Ammon's horn (tissue), 1 donor: ENCODE measurements around the gene SAMD4B.
"Not testable (repeated sequence)": the region's sequence is repeated elsewhere in the genome, so short reads cannot be mapped to it uniquely, and the experiment has no call there.

Experiments
- DNase-seq: peaks from one replicate; pipeline ENCODE4 v3.0.0-alpha.2; 2016; ENCODE audit warnings: low spot score

Gene SAMD4B

DNA sequence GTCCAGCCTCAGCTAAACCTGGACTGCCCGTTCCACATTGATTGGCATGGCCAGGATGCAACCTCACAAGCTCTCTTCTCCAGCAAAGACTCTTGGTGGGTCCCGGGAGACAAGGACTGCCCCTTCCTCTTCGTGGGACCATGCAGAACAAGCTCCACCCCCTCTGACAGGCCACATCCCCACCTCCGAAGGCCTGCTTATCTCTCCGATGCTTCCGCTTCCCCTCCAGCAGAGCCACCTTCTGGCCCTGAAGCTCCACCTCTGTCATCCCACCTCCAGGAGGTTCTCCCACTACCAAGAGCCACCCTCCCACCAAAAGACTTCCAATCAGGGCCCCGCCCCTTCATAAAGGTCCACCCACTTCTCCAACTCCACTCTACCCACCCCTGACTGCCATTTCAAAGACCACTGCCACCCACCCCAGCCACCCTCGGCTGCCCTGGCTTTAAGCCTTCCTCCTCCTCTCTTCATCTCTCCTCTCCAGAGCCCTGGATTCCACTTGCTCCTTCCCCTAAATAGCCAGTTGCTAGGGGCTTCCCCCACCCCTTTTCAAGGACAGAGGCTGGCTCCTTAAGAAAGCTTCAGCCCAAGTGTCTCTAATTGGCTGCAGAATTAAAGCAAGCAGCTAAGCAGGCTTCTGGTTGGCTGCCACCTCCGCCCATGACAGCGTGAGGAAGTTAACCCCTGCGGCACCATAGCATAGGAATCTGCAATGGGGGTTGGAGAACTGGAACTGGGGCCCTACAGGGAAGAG, 31.5 kb upstream of the SAMD4B start:
- peak; percentile 73 for DNase-seq

DNA sequence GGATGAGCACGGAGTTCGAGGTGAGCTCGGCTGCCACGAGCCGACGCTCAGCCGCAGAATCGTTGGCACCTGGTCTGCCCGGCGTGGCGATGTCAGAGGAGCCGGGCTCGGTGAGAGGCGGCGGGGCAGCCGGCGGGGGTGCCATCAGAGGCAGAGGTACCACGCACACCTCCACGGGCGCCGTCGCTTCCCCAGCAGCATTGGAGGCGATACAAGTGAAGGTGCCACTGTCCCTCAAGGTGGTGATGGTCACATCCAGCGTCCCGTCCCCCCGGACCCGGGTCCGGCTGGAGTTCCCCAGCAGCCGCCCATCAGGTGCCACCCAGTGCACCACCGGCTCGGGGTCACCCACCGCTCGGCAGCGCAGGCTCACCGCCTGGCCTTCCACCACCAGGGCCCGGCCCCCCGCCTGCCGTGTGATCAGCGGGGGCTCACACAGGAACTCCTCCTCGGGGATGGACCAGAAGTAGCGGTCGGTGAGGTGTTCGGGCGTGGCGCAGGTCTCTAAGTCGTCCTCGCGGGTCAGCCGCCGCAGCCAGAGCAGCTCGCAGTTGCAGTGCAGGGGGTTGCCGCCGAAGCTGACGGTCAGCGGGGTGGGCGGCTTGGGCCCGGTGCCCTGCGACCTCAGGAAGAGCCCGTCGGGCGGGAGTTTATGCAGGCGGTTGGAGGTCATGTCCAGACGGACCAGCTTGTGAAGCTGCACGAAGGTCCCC, 28.0 kb upstream of the SAMD4B start:
- no peak for DNase-seq

DNA sequence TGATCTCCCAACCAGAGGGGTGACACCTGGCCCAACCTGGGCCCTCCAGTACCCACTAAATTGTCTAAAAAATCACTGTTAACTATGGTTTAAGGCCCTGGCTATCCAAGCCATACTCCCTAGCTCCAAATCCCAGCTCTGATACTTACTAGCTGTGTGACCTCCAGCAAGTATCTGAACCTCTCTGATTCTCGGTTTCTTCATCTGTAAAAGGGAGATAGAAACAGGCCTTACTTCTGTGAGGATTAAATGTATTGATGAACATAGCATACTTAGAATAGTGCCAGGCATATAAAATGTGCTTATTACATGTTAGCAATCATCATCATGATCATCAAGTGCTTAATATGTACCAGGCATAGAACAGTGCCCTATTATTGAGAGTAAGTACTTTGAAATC, 26.3 kb upstream of the SAMD4B start:
- DNase-seq, result no peak

DNA sequence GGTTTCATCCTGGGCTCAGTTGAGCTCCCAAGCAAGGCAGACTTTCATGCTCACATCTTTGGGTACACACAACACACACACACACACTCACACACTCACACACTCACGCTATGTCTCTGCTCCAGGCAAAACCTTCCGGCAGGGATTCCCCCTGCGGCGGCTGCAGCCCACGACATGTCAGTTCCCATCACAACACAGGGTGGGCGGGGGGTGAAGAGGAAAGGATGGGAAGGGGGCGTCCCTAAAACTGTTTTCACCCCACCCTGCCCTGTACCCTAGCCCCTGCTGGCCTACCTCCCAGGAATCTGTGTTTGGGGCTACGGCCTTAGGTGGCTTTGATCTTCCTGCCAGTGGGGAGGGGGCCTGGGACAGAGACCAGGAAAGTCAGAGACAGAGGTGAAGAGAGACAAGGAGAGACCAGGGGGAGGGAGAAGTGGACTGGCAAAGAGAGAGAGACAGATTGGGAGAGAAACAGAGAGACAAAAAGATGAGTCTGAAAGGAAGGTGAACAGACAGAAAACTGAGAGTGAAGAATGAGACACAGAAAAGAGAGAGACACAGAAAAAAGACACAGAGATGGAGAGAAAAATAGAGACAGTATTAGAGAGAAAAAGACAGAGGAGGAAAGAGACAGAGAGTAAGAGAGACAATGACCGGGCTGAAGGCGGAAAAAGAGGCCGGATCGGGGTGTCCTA, 25.4 kb upstream of the SAMD4B start:
- DNase-seq, result no peak

DNA sequence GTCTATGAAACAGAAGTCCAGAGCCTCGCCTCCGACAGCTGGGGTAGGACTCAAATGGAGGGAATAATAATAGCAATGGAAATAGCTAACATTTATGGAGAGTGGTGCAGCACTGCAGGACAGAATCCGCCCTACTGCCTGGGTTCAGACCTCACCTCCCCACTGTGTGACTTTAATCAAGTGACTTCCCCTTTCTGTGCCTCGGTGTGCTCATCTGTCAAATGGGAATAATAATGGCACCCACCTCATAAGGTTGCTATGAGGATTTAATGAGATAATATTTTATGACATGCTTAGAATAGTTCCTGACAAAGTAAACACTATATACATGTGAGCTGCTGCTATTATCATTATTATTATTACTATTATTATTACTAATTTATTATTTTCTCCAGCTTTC, 24.7 kb upstream of the SAMD4B start:
- DNase-seq, result no peak

DNA sequence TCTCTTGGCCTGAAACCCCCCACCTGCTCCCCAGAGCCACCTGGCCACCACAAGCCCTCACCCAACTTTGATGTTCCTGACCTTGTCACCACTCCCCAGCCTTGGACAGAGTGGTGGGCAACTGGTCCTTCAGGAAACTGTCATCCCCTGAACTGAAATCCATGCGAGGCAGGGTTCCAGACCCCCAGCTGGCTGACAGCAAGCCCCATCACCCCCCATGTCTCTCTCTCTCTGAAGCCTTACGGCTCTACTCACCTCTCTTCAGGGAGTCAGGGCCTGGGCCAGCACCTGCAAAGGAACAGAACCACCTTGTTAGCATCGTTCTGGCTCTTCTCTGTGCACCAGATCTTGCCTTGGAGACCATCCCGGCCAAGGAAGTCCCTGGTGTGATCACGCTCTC, 24.1 kb upstream of the SAMD4B start:
- DNase-seq, result no peak

DNA sequence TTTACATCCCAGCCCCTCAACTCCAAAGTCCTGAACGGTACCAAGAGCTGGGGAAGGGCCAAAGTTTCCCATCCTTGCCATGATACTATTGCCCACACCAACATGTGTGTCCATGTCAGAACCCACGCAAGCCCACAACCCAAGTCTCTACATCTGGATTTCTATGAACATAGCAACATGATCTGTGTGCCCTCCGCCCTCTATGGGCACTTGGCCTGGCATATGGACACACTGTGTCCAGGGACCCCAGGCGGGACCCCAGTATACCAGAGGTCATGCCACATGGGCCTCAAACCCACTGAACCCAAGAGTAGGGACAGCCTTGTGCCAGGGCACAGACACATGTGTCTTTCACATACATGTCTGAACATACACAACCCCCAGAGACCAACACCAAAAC, 23.5 kb upstream of the SAMD4B start:
- DNase-seq, result no peak

DNA sequence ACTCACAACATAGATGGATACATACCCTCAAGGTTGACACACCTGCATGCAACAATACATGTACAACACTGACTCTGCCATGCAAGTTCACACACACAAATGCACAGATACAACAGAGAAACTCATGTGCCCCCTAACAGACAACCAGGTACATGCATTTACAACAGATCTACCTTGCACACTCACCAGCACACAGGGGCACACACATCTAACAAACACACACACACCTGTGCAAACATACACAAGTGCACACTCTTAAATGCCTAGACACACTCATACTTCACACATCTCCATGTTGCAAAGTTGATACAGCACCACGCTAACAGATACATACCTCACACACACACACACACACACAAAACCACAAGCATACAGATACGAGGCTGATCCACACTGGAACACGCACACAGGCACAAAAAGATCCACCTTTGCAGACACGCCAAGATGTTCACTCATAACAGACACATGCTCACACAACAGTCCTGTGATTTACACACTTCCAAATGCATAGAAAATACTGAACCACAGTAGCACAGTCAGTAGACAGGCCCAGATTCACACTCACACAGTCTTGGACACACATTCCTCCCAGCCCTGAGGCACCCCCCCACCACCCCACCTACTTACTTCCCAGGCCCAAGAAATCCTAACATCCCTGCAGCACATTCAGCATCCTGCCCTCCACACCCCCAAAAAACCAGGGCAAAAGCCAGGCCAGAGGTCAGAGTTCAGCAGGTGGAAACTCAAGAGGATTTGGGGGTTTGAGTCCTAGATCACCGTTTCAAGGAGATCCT, 22.9 kb upstream of the SAMD4B start:
- no peak for DNase-seq

DNA sequence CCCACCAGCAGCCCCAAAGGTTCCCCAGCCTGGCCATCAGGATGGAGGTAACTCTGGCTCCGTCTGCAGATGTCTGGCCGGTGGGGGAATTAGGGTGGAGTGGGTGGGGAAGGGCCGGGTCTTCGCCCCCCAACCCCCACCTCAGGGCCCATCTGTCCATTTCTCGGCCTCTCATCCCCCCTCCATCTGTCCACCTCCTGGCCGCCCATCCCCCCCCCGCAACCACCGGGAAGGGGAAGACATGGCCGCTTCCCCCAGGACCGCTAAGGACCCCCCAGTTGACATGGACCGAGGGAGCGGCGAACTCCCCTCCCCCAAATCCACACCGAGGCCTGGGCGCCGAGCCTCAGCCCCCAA, 22.4 kb upstream of the SAMD4B start:
- DNase-seq, result no peak

DNA sequence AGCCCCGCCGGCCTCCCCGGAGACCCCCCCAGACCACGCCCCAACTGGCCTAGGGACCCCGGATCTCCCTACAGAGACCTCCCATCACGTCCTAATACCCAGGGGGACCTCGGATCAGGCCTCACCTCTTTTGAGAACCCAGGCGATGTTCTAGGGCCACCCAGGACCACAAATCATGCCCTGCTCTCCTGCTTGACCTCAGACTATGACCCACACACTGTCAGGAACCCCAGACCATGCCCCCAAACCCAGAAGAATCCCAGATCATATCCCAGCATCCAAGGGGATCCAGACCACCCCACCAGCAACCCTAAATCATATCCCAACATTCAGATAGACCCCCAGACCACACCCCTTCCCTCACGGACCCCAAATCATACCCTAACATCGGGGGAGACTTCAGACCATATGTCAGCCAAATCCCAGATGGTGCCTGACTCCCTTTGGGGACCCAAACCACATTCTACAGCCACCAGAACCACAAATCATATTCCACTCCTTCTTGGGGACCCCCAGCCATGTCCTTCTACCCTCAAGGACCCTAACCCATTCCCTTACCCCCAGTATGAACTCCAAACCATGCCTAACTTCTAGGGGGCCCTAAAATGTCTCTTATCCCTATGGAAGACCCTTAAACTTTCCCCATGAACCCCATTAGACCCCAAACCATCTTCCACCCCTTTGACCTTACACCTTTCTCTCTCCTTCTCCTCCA, 20.9 kb upstream of the SAMD4B start:
- DNase-seq, result no peak

DNA sequence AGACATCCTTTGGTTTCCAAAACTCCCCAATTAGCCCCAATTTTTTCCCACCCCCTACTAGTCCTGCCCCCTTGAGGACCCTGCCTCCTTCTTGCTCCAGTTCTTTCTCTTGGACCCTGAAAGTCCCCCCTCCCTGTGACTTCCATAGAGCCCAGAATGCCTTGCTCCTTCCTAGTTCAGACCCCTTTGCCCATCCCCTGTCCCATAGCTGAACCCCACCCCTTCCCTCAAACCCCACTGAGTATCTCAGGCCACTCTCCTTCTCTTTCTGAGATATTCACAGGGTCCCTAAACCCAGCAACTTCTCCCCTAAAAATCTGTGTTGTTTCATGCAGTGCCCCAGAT, 20.4 kb upstream of the SAMD4B start:
- DNase-seq, result no peak

DNA sequence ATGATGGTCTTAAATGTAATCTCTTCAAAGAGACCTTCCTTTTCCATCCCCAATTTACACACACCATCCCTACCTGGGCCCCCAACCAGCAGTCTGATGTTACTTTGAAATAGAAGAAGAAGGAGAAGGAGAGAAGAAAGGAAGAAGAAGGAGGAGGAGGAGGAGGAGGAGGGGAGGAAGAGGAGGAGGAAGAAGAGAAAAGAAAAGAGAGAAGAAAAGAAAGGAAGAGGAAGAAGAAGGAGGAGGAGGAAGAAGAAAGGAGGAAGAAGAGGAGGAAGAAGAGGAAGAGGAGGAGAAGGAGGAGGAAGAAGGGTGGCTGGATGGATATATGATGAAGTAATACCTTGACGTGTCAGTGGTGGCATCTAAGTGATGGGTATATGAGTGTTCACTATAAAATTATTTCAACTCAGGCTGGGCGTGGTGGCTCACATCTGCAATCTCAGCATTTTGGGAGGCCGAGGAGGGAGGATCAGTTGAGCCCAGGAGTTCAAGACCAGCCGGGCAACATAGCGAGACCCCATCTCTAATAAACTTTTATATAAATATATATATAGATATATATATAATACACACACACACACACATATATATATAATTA, 17.9 kb upstream of the SAMD4B start:
- DNase-seq, result no peak

DNA sequence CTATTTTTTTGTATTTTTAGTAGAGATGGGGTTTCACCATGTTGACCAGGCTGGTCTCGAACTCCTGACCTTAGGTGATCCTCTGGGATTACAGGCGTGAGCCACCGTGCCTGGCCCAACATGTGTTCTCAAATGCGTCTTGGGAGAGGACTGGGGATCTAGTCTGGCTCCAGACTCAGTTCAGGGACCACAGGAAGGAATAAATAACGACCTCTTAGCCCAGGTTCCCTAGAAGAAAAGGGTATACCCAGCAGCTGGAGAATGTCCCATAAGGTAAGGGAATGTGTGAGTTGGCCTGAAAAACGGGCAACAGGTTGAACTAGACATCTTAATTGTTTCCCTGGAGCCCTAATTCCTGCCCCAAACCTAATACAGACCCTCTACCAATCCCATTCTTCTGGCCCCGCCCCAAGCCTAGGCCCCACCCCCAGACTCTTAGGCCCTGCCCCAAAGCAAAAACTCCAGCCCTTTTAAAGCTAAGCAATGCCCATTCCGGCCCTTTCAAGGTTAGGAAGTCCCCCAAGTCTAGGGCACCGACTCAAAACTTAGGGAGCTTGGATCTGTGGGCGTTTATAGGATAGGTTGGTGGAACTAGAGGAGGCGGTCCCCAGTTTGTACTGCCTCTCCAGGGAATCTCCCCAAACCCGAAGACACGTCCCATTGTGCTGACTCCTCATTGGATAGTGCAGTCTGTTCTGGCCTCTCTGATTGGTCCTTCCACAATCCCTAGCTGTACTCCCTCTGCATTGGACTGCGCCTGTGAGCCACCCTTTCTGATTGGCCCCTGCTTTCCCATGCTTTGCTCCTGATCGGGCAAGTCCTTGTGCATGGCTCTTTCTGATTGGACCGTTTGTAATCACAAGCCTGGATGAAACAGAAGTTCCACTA, 16.2 kb upstream of the SAMD4B start:
- DNase-seq, result no peak

DNA sequence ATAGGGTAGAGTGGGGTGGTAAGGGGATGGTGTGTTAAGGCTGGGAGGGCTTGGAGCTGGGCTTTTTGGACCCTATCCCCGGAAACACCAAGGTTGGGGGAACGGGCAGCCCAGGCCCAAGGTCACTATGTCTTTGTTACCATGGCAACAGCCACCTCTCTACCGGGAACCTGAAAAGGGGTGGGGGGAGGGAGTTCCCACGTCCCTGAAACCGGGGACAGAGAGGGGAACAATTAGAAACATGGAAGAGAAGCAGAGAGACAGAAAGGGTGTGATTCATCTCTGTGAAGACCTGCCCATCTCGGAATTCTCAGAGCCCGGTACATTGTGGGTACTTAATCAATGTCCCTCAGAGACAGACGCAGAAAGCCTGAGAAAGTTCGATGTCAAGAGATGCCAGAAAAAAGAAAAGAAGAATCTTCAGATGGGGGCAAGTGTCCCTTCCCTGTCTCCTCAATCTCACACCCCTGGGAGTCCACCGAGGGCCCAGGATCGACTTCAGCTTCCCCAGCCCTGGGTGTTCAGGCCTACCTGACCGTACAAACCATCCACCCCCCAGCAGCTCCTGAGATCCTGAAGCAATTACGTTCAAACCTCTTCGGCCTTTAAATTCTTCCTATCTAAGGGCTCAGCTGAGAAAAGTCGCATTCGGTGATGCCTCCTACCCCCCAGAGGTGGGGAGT, 14.7 kb upstream of the SAMD4B start:
- DNase-seq, result no peak

DNA sequence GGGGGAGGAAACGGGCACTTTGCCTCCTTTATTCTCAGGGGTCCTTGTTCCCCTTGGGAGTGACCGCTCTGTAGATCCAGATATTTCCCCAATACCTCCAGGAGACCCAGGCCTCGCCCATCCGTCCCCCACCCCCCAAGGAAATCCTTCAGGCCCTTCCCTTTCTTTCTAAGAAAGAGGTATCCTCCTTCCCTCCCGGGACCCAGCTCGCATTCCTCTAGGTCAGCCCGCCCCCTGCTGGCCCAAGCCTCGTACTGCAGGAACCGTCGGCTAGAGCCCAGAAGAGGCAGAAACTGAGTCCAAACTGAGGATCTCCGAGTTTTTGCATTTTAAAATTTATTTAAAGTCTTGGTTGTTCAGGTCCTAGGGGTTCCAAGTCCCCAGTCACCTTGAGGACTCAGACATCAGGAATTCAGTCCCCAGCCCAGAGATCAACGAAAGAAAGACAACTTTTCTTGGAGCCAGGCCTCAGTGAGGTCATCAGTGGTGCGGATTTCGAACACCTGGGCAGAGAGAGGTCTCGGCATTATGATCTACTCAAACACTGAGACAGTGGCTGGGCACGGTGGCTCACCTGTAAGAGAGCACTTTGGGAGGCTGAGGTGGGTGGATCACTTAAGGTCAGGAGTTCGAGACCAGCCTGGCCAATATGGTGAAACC, 14.0 kb upstream of the SAMD4B start:
- DNase-seq, result peak; percentile 85

DNA sequence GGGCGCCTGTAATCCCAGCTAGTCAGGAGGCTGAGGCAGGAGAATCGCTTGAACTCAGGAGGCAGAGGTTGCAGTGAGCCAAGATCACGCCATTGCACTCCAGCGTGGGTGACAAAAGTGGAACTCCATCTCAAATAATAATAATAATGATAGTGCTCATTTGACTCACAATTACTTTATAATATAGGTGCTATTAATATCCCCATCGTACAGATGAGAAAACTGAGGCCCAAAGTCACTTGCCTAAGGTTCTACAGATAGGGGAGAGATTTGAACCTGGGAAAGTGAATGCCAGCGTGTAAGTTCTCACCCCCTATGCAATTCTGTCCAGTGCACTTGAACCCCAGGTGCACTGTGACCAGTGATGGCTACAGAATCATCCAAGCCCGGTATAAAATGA, 12.3 kb upstream of the SAMD4B start:
- DNase-seq, result no peak

DNA sequence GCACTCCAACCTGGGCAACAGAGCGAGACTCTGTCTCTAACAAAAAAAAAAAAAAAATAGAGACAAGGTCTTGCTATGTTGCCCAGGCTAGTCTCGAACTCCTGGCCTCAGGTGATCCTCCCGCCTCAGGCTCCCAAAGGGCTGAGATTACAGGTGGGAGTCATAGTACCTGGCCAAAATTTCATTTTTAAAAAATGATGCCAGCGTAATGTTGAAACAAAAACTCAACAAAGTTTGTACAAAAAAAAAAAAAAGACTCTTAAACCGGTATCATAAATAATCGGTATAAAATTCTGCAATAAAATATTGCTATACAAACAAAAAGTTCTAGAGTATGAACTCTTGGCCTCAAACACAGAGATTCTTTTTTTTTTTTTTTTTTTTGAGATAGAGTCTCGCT, 9.9 kb upstream of the SAMD4B start:
- DNase-seq, result no peak

DNA sequence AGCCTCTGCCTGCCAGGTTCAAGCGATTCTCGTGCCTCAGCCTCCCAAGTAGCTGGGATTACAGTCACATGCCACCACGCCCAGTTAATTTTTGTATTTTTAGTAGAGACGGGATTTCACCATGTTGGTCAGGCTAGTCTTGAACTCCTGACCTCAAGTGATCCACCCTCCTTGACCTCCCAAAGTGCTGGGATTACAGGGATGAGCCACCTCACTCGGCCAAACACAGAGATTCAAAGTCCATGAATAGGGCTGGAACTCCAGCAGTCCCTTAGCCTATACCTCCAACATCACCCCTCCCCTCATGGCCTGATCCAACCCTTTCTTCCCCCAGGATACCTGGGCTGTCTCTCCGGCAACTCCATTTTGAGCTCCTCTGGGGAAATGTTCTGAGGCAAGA, 9.5 kb upstream of the SAMD4B start:
- not testable (repeated sequence) for DNase-seq

DNA sequence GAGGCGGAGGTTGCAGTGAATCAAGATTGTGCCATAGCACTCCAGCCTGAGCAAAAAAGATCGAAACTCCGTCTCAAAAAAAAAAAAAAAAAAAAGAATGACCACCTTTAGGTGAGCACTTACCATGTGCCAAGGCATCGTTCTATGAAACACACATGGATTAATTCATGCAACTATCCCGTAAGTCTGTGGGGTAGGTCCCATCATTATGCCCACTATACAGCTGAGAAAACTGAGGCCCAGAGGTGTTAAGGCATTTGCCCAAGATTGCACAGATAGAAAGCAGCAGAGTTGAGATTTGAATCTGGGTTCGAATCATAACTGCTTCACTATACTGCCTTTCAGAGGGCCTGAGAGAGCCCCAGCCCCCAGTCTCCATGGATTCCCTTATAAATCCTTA, 8.7 kb upstream of the SAMD4B start:
- no peak for DNase-seq
